Measurements from ENCODE around the gene CTTNBP2.

The CTTNBP2 gene

DNA sequence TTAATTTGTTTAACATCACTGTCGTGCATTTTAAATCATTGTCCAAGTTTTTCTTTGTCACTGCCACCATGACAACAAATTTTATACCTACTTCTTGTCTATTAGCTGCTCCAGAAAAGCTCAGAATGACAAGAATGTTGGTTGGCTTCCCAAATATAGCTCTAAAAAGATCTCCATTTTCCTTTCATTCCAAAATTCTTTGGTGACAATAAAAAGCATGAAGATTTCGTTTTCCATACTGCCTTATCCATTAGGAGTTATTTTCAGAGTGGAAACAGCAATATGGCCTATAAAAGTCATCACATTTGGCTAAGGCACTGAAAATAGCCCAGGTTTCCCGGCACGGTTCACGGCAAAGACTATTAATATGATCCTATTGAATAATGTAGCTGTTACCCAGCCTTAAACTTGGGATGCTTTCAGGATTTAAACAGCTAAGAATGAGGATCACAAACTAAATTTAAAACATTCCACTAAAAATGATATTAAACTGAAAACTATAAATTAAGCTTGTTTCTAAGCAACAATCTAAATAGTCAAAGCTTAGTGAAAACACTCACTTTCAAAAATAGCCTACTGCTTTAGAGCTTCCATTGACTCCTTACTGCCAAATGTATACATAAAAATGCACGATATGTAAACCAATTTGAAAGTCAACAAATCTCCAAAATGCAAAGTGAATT is 2.7 kb downstream of the CTTNBP2 start:
- no peak for DNase-seq (ENCODE audit: low spot score)

DNA sequence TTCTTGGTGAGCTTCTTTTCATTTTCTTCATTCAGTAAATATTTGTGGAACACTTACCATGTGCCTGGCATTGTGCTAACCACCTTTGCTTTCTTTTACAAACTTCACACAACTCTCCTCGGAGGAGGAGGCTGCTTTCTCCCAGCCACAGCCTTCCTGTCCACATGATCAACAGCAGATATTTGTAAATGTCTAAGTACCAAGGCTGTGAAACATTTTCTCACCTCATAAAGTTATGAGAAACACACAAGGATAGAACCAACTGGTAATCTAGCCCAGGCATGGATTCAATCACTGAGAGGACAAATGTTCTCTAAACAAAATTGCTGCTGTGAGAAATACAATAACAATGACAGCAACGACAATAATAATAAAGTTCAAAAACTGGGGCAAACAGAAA is 3.9 kb downstream of the CTTNBP2 start:
- DNase-seq (ENCODE audit: low spot score), result no peak

DNA sequence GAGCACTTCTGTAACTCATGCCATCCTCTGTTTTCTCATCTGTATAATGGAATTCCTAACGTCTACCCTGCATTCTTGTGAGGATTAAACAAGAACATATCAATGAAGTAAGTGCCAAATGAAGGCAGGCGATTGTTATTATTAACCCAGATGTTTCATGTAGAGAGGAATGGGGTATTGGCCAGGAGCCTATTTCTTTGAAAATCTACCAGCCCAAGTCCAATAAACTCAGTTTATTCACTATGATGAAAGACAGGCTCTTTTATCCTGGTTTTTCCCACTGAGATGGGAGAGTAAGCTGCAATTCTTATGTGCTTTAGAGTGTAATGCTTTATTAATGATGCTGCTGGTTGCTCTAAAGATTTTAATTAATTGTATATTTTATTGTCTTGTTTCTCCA is 9.6 kb downstream of the CTTNBP2 start:
- no peak for DNase-seq (ENCODE audit: low spot score)

DNA sequence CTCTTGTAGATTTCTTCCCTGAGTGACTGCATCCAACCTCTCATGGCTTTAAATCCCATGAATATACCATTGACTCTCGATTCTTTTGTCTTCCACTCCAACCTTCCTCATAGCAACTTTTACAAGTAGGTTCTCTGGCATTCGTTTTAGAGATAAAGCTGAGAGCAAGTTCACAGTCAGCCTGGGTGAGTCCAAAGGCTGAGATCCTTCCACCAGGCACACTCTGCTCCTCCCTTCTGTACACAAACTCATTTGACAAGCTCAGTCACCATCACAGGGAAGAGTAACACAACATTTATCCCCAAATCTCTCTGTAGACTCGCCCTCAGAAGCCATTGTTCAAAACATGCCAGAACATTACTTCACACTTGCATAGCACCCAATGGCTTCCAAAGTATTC is 10.9 kb downstream of the CTTNBP2 start:
- DNase-seq (ENCODE audit: low spot score), result no peak

DNA sequence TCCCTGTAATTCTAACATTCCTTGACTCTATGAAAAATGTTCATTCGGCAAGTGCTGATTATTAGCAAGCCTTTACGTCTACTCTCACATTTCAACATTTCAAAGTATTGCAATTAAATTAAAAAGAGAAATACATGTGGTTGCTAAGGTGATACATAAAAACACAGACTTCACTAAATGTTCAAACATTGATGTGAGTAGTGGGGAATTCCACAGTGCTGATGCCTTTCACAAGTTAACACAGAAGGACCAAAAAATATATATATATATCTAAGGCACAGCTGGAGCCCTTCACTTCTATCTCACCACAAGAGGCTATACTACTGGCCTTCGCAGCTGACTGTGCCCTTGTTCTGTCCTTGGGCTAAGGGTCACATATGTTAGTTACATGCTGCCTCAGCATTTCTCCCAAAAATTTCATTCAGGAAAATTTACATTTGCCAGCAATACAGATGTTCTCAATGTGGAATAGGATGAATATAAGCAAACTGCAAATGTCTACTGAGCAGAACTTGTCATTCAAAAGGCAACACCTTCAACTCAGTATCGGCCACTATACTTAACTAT is 13.9 kb downstream of the CTTNBP2 start:
- DNase-seq (ENCODE audit: low spot score), result no peak

DNA sequence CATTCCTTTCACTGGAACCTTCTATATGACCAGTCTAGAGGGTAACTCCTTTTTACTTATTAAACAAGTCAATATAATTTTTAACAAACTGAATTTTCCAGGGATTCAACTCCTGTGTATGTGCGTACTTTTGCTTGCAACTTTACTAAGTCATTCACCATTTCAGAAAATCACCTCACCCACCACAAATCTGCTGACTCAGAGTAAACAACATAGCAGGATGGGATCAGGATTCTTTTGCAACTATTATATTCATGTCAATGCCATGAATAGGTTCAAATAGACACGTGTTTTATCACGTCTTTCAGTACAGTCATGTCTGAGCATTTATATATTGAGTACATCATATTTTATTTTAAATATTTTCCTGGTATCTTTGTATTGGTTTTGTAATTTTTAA is 14.5 kb downstream of the CTTNBP2 start:
- DNase-seq (ENCODE audit: low spot score), result no peak

DNA sequence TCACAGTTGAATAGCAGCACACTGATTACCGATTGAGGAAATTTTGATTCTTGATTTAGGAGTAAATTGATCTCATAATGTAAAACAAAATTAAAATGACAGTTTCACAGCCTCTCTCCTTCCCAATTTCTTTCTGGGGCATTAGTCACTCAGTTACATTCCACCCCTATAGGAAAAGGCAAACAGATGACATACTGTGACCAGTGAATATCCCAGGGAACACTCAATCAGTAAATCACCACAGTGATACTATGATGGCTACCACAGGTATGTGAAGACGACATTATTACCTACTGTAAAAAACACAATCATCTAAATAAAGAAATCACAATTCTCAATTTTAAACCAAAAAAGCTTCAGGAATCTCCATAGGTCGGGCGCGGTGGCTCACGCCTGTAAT is 15.5 kb downstream of the CTTNBP2 start:
- no peak for DNase-seq (ENCODE audit: low spot score)

DNA sequence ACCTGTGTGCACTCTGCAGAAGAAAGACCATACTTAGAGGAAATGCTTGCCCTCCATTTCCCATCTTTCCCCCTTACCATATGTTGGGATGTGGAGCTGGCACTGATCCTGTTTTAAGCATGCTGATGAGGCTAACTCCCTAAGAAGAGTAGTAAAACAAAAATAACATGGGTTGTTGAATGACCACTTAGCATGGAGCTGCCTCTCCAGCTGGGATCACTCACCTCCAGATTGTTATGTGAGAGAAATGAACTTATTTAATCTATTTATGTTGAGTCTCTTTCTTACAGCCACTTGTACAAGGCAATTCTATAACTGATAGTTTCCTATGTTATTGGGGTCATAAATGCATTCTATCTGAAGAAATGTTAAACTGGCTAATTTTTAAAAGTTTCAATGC is 17.0 kb downstream of the CTTNBP2 start:
- no peak for DNase-seq (ENCODE audit: low spot score)

DNA sequence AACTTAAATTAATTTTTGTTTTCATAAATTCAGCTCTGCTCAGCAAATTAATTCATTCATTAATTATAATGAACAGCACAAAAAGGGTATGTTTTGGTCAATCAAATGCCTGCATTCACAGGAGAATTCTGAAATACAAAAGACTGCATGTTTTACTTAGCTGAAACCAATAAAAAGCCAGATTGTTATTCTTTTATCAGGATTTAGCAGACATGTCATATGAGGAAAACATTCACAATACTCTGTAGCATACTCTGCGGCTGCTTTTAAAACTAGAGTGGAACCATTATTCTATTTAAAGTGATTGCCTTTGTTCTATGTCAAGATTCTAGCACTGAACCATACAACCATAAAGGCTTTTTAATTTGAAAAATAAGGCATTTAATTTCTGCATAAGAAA is 19.1 kb downstream of the CTTNBP2 start:
- DNase-seq (ENCODE audit: low spot score), result no peak

DNA sequence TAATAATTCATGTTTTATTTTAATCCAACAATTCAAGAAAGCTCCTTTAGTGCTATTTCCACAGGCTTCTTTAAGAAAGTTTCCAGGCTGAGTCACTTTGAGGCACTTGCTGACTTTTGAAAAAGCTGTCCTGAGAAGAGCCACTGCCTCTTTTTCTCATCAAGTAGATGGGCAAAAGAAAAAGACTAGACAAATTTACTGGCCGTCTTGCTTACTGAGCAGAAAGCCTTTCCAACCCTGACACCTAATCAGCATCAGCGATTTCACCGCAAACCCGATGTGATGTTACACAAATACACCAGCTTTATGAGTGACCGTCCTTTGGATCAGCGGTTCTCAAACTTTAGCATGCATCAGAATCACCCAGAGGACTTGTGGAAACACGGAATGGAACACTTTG is 24.3 kb downstream of the CTTNBP2 start:
- DNase-seq (ENCODE audit: low spot score), result no peak

DNA sequence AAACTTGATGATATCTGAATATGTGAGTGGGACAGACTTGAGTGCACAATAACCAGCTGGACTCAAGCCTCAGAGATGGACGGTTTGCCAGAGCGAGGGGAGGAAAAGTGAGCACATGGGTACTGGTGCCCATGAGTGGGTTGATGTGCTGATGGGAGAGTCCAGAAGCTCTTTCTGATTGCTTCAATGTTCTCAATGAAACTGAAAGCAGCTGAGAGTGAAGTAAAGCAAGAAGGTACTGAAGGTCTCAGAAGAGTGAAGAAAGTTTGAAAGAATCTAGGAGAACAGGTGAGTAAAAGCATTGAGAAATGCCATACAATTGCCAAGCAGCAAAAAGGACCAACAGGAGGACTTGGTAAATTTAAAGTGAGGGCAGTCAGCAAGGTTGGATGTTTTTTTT is 28.6 kb downstream of the CTTNBP2 start:
- no peak for DNase-seq (ENCODE audit: low spot score)

DNA sequence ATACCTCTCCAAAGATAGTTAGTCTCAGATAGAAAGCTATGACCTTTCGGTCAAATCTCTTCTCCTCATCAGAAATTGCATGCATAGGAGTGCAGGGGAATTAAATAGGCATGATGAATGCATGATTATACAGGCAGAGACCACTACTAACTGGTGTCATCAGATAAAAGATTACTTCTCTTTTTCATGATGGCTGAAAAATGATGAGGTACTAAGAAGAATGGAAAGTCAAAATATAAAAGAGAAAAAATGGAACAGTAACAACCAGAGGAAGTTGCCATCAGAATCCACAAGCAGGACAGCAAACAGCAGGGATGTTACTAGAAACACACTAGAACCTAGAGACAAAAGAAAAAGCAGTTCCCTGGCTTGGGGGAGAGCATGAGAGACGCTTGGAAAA is 31.6 kb downstream of the CTTNBP2 start:
- no peak for DNase-seq (ENCODE audit: low spot score)

DNA sequence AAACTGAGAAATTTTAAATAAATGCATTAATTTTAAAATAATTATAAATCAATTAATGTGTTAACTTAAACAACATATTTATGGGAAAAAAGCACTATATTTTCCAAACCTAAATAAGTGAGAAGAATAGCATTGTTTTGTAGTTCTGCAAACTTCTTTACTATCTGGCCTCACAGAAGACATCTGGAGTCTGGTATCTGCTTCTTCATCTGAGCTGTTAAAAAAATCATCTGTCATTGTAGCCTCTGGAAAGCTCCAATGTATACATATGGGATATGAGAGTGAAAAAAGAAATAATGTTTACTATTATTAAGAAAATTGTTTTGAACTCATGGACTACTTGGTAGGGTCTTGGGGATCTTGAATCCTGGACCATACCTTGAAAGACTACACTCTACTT is 32.2 kb downstream of the CTTNBP2 start:
- DNase-seq (ENCODE audit: low spot score), result no peak

DNA sequence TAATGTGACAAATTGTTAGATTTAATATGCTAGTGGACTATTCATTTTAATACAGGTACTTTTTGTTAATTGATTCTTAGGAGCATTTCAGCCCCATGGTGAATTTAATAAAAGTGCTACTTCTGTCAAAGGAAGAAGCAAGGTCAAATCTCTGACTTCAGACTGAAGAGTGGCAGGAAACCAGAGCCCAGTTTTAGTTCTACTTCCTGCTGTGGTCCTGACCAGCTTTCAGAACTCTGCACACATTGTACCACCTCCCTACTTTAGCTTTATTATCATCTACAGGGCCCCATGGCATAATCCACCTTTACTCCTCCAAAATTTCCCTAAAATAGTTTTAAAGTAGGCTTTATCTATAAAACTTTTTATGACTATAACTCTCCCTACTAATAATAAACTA is 33.7 kb downstream of the CTTNBP2 start:
- no peak for DNase-seq (ENCODE audit: low spot score)

DNA sequence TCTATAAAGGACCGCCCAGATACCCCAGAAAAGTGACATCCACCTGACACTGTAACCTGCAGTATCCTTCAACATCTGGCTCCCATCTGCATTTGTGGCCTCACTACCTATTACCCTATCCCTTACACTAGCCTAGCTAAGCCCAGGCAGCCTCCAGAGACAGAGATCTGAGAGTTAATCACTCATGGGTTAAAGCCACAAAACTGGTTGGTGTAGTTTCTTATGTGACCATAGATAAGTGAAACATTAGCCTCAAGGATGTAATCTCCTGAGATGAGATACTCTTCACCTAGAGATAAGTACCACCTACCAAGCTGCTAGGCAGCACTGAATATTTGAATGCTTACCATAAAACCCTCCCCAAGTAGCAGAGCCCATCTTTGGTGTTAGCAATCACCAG is 35.4 kb downstream of the CTTNBP2 start:
- no peak for DNase-seq (ENCODE audit: low spot score)

DNA sequence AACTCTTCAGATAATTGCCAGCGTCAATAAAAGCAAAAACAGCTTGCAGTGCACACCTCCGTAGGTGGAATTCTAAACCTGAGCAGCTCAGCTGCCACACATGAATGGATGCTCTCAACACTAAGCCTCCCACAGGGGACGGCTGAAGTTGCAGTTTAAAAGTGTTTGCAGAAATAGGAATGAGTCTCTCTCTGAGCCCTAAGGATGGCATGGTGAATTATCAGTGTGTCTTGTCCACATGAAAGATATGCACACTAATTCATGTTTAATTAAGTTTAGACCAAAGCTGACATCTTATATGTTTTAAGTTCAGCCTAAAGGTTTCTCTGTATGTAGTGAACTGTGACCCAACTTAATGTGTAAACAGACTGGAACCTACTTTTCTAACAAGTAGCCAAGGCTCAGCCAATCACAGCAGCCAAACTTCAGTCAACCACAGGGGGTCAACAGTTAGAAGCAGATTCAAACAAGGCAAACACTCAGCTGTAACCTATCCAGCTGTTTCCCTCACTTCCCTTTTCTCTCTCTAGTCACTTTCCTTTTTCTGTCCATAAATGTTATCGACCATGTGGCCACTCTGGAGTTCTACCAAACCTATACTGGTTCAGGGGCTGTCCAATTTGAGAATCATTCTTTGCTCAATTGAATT is 38.1 kb downstream of the CTTNBP2 start:
- DNase-seq (ENCODE audit: low spot score), result no peak

DNA sequence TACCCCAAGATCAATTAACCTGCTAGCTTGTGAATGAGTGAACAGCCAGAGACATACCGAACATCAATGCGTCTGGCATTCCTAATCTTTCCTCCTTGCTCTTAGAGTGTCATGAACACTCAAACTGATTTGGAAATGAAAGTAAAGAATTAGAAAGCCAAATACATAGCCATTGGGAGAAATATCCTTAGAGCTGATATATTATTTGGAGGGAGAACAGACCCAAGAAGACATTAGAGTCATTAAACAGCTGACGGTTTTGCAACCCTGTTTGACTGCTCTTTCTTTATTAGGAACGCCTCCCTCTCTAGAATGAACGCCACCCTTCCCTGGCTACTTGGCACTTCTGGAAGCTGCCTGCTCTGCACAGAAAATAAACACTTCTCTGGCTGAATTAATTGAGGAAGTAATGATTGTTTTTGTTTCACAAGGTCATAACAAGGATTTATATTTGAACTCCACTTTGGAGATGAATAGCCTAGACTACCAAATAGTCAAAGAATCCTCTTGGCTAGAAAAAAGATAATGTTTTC is 42.8 kb downstream of the CTTNBP2 start:
- DNase-seq (ENCODE audit: low spot score), result no peak

DNA sequence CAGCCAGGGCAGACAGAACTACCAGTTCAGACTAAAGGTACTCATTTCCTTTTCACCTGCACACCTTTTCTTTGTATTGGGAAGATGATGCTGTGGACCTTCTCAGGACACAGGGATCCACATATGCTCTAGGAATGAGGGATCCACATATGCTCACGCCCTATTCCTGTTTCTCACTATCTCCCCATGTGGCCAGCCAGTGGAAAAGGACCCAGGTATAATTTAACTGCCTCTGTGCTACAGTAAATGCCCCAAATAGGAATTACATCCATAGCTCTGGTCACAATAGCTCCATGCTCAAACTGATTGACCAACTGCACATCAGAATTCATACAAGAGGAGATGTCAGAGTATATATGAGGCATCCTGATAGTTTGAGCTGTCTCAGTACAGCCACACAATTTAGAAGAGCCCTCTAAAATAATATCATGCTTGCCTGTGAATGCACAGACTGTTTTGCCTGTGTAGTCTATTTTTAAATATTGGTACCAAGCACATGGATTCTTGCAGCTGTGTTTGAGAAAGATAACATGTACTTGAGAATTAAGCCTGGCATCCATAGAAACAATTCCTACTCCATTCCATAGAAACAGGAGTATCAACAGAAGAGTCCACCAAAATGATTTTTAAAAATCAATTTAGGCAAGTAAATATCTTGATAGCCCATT is 43.7 kb downstream of the CTTNBP2 start:
- no peak for DNase-seq (ENCODE audit: low spot score)

DNA sequence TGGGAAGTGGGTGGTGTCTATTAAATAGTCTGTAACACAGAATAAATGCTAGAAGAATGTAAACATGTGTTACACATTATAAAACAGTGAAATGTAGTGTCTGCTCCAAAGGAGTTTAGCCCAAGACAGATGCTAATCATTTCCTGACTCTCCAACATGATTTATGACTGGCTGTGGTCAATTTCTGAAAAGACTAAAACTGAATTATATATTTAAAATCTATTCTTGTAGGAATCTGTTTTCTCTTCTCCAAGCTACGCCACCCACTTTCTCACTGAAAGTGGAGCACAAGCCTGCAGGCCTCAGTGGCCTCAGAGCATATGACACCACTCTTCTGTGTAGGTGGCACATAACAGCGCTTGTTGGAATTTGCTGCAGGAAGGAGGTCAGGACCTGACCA is 44.4 kb downstream of the CTTNBP2 start:
- DNase-seq (ENCODE audit: low spot score), result no peak

DNA sequence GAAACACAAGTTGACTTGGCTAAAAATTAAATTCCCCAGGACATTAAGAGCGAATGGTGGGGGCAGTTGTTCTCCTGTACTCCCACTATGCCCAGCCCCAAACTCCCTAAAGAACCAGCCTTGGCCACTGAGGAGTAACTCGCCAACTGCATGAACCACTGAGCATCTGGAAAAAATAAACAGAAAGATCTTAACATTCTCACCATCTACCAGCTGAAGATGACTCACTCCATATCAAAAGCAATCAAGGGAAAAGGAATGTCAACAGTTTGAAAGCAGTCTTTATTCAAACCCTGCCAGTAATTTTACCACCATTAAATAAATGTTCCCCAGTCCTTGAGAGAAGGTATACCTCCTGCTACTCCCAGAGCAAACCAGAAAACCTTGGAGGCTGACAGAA is 45.4 kb downstream of the CTTNBP2 start:
- no peak for DNase-seq (ENCODE audit: low spot score)

DNA sequence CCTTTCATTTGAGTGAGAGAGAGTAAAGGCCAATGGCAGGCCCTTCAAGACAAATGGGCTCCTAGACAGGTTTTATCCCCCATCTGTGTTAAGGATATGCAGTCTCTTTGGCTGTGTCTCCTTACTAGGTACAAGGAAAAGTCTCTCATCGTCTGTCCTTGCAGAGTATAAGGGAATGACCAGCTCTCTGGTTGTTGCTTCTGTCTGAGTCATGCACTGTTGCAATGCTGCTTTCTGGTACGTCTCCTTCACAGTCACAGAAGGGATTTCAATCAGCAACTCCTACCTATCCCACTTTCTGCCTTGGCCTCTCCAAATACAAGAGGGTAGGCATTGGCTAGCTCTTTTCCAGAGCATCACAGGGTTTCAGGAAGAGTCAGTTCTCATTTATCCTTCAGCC is 48.1 kb downstream of the CTTNBP2 start:
- no peak for DNase-seq (ENCODE audit: low spot score)

DNA sequence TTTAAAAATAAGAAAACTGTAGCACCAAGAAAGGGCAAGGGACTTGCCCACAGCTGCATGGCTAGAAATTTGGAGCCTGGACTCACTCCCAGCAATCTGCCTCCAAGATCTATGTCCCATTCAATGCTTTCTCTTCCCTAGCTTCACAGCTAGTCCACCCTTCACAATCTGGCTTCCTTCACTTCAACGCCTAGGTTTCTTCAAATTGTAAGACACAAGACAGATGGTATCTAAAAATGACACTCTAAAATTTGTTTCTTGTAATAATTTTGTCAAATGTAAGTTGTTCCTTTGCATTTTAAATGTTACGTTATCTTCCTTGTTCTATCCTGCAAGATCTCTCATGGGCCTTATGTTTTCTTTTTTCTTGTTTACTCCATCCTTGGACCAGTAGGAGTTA is 48.6 kb downstream of the CTTNBP2 start:
- DNase-seq (ENCODE audit: low spot score), result no peak

DNA sequence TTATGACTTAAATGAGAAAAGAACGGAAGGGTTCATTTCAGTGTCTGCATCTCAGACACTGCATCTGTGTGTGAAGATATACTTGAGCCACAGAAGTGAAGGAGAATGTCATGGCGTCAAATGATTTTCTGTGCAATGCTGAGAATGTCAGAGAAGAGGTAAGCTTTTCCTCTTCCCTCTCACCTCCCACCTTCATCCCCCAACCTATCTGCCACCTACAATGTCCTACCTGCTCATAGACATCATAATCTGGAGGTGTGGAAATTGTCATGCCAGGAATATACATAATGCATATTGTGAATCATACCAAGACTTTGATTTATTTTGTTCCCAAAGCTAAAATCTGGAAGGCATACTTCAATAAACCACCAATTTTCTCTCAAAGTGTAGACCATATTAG is 53.7 kb downstream of the CTTNBP2 start:
- no peak for DNase-seq (ENCODE audit: low spot score)

All from germinal center (tissue), 1 donor.